OCI-LY7 (cell line): Measurements from ENCODE around the gene OR6Q1. TPM values are rescaled to one million over a fixed set of nuclear protein-coding genes. Genes with fewer than 3 reads are reported as not detected.

Source experiments
- BruUV-seq: library from RNA; stranded (reverse); fragments of 400-500 nt; replicated peaks from 2 replicates; lab custom pipeline; 2021; lab: Mats Ljungman, UMichigan
- CTCF ChIA-PET: fragments of 300-600 bp; sonication (Branson Sonifier 250); formaldehyde crosslinking; loops from one replicate; lab custom pipeline; 2022; ENCODE audit warnings: antibody characterized with exemption; ENCODE audit not compliant: unreplicated experiment; lab: Charles Lee
- POLR2A ChIA-PET: fragments of 300-600 bp; sonication (Branson Sonifier 250); formaldehyde crosslinking; loops from one replicate; lab custom pipeline; 2022; ENCODE audit warnings: antibody characterized with exemption; lab: Charles Lee
- DNase-seq: peaks from one replicate; pipeline ENCODE4 v3.0.0-alpha.2; 2015; ENCODE audit warnings: low spot score
- H2AFZ ChIP-seq: fragments of 200-600 bp; sonication (generic), shearing (Covaris generic); 2 replicates; pipeline ENCODE4 v1.6.1; 2014; ENCODE audit warnings: mild to moderate bottlenecking, antibody characterized with exemption, low read length, moderate library complexity
- H3K27ac ChIP-seq: fragments of 200-600 bp; sonication (generic); 2 replicates; pipeline ENCODE4 v1.5.1; 2014; ENCODE audit warnings: mixed run types, low read depth, mild to moderate bottlenecking, moderate library complexity, low read length, inconsistent platforms; ENCODE audit not compliant: poor library complexity, severe bottlenecking
- H3K36me3 ChIP-seq: fragments of 200-600 bp; sonication (generic); 2 replicates; pipeline ENCODE4 v1.6.1; 2014; ENCODE audit warnings: mild to moderate bottlenecking, antibody characterized with exemption, low read length, moderate library complexity, mixed read lengths; ENCODE audit not compliant: insufficient read depth
- H3K4me1 ChIP-seq: fragments of 200-600 bp; sonication (generic); 2 replicates; pipeline ENCODE4 v1.5.1; 2014; ENCODE audit warnings: mild to moderate bottlenecking, low read length; ENCODE audit not compliant: insufficient read depth, poor library complexity, severe bottlenecking
- H3K4me2 ChIP-seq: fragments of 200-600 bp; sonication (generic); 2 replicates; pipeline ENCODE4 v1.6.1; 2014; ENCODE audit warnings: mild to moderate bottlenecking, low read length
- H3K4me3 ChIP-seq: fragments of 200-600 bp; sonication (generic); 2 replicates; pipeline ENCODE4 v1.5.1; 2014; ENCODE audit warnings: mild to moderate bottlenecking, low read depth, low read length; ENCODE audit not compliant: poor library complexity, severe bottlenecking
- H3K79me2 ChIP-seq: fragments of 200-600 bp; sonication (generic); 2 replicates; pipeline ENCODE4 v1.6.1; 2016; ENCODE audit warnings: low read depth, mild to moderate bottlenecking, low read length, moderate library complexity, mixed read lengths; ENCODE audit not compliant: insufficient read depth
- H3K9me2 ChIP-seq: fragments of 200-600 bp; sonication (generic); 2 replicates; pipeline ENCODE4 v1.6.1; 2016; ENCODE audit warnings: mild to moderate bottlenecking, low read length, mixed read lengths; ENCODE audit not compliant: insufficient read depth
- H3K9me3 ChIP-seq: fragments of 200-600 bp; sonication (generic); 2 replicates; pipeline ENCODE4 v1.6.1; 2014; ENCODE audit warnings: mild to moderate bottlenecking, mixed run types, low read length, mixed read lengths
- H4K20me1 ChIP-seq: fragments of 200-600 bp; sonication (generic); 2 replicates; pipeline ENCODE4 v1.6.1; 2014; ENCODE audit warnings: mild to moderate bottlenecking, antibody characterized with exemption, low read length, moderate library complexity, mixed read lengths; ENCODE audit not compliant: insufficient read depth
- CTCF ChIP-seq: fragments of 200-600 bp; sonication (generic); conservative IDR thresholded peaks from 2 replicates; pipeline ENCODE4 v1.5.1; 2014; ENCODE audit warnings: mild to moderate bottlenecking, antibody characterized with exemption, low read length, moderate library complexity, mixed read lengths
- EZH2phosphoT487 ChIP-seq: fragments of 200-600 bp; sonication (generic); IDR thresholded peaks from 2 replicates; pipeline ENCODE4 v1.6.1; 2018; ENCODE audit warnings: low read depth, borderline replicate concordance, mild to moderate bottlenecking, mixed run types, antibody characterized with exemption, low read length, moderate library complexity, mixed read lengths
- intact Hi-C: fragments of 100-400 bp; cut with micrococcal nuclease; formaldehyde crosslinking; loops from one replicate; pipeline ENCODE4 v1.10.0; 2022; ENCODE audit not compliant: unreplicated experiment
- total RNA-seq, 2 experiments: library from RNA; depleted of rRNA in 1 of 2; stranded (reverse); fragments of >200 nt in 1 of 2; shearing (Covaris generic) in 1 of 2; gene quantifications; 2 replicates each; pipeline ENCODE4 v1.2.3, GENCODE V29; 2014 to 2022

Gene OR6Q1
- total RNA-seq, 2 experiments from 2014 or later: not detected

- Histone ChIP-seq H3K4me1 (no peaks in the 10 kb centered on the region), H3K4me3 (no peak overlapping the region), H3K27ac (no peak overlapping the region), H3K9me2 (no peaks in the 10 kb centered on the region), H3K36me3 (no peaks in the 10 kb centered on the region), H2AFZ (no peak overlapping the region), H3K9me3 (no peaks in the 10 kb centered on the region), H4K20me1 (no peaks in the 10 kb centered on the region), H3K4me2 (no peak overlapping the region), H3K79me2 (no peaks in the 10 kb centered on the region)
- TF ChIP-seq CTCF (no peak), EZH2phosphoT487 (no peak)
- intact Hi-C loops: no loop called here
- ChIA-PET CTCF (no interaction called here), POLR2A (interaction anchor here (0.9 kb wide), 1 partner anchor 146 kb away, joined by 3 read pairs; no protein-coding TSS in a partner anchor)
- no peak for DNase-seq
- BruUV-seq: no TSS peak
These were observed 23.8 kb upstream of the OR6Q1 start for GRCh38 chr11:58006940-58007339.

GRCh38 chr11:58011771-58012170, 19.0 kb upstream of the OR6Q1 start:
- no peaks in the 10 kb centered on the region for H3K79me2 ChIP-seq
- no peak for DNase-seq
- no TSS peak for BruUV-seq
- no peak overlapping the region for H3K4me3 ChIP-seq
- no peak overlapping the region for H2AFZ ChIP-seq
- CTCF ChIA-PET: no interaction called here
- no peaks in the 10 kb centered on the region for H3K4me1 ChIP-seq
- intact Hi-C loops: no loop called here
- POLR2A ChIA-PET: no interaction called here
- H4K20me1 ChIP-seq: no peaks in the 10 kb centered on the region
- no peak for TF ChIP-seq CTCF
- TF ChIP-seq EZH2phosphoT487: no peak
- H3K36me3 ChIP-seq: no peaks in the 10 kb centered on the region
- no peak overlapping the region for H3K4me2 ChIP-seq
- no peaks in the 10 kb centered on the region for H3K9me2 ChIP-seq
- no peaks in the 10 kb centered on the region for H3K9me3 ChIP-seq
- no peak overlapping the region for H3K27ac ChIP-seq

- H4K20me1 ChIP-seq: no peaks in the 10 kb centered on the region
- H2AFZ ChIP-seq: no peak within 1 kb of the TSS
- POLR2A ChIA-PET: no interaction called here
- H3K4me1 ChIP-seq: no peaks in the 10 kb centered on the region
- no TSS peak for BruUV-seq
- intact Hi-C loops: no loop called here
- no peak for DNase-seq
- H3K9me3 ChIP-seq: no peaks in the 10 kb centered on the region
- no peak within 1 kb of the TSS for H3K4me2 ChIP-seq
- no peaks in the 10 kb centered on the region for H3K36me3 ChIP-seq
- TF ChIP-seq EZH2phosphoT487: no peak
- no peak for TF ChIP-seq CTCF
- H3K79me2 ChIP-seq: no peaks in the 10 kb centered on the region
- no peak within 1 kb of the TSS for H3K27ac ChIP-seq
- no peak within 1 kb of the TSS for H3K4me3 ChIP-seq
- CTCF ChIA-PET: no interaction called here
- H3K9me2 ChIP-seq: no peaks in the 10 kb centered on the region
These were observed 7.3 kb upstream of the OR6Q1 start, which contains the start of gene OR9Q1 for GRCh38 chr11:58023435-58023931. Gene OR9Q1, plus strand, starts transcription at chr11:58023881. Its CDS starts 155,564 bp downstream, at chr11:58179445.
